HG03025 (cell line): ENCODE data around the gene SECISBP2.
A peak's percentile ranks its signal among the peaks of the same experiment; 100 is the strongest.

Experiments
- ATAC-seq: cut with Tn5 transposase; IDR thresholded peaks from one replicate; pipeline ENCODE4 v1.9.1; 2021; ENCODE audit warnings: mild to moderate bottlenecking, moderate library complexity; ENCODE audit not compliant: unreplicated experiment, low FRiP score

The SECISBP2 gene

GRCh38 chr9:89400403-89401116 lies 82.3 kb downstream of the SECISBP2 start:
- ATAC-seq, result peak; percentile 78

GRCh38 chr9:89402695-89403427 lies 84.6 kb downstream of the SECISBP2 start:
- ATAC-seq, result no peak

GRCh38 chr9:89404074-89404473 lies 85.8 kb downstream of the SECISBP2 start:
- no peak for ATAC-seq

- peak; percentile 41 for ATAC-seq
Measured at GRCh38 chr9:89405826-89406225, 87.5 kb downstream of the SECISBP2 start.

GRCh38 chr9:89407070-89407469 lies 88.8 kb downstream of the SECISBP2 start:
- no peak for ATAC-seq

- ATAC-seq, result no peak
Measured at GRCh38 chr9:89408628-89409101, 90.4 kb downstream of the SECISBP2 start.
